Smooth muscle cell (in vitro differentiated cells): ENCODE measurements around the gene SH3BP2. TPM values are rescaled to one million over a fixed set of nuclear protein-coding genes. Genes with fewer than 3 reads are reported as not detected.

Experiments
- DNase-seq: peaks from one replicate; lab custom pipeline; 2025; ENCODE audit not compliant: unreplicated experiment; lab: John Stamatoyannopoulos, UW
- H2AFZ ChIP-seq: fragments of 200-600 bp; sonication (generic); 2 replicates; pipeline ENCODE4 v1.6.0; 2016; ENCODE audit warnings: antibody characterized with exemption, low read depth, mild to moderate bottlenecking
- H3F3A ChIP-seq: fragments of 200-600 bp; sonication (generic); 2 replicates; pipeline ENCODE4 v1.6.0; 2017; ENCODE audit warnings: antibody characterized with exemption, low read depth
- H3K27ac ChIP-seq: fragments of 200-600 bp; sonication (generic); 2 replicates; pipeline ENCODE4 v1.5.1; 2016; ENCODE audit warnings: low read depth, mild to moderate bottlenecking
- H3K27me3 ChIP-seq: fragments of 200-600 bp; sonication (generic); 2 replicates; pipeline ENCODE4 v1.6.1; 2016; ENCODE audit warnings: low read depth, mild to moderate bottlenecking
- H3K36me3 ChIP-seq: fragments of 200-600 bp; sonication (generic); 2 replicates; pipeline ENCODE4 v1.5.1; 2016; ENCODE audit warnings: low read depth
- H3K4me1 ChIP-seq: fragments of 200-600 bp; sonication (generic); 2 replicates; pipeline ENCODE4 v1.5.1; 2016; ENCODE audit warnings: low read depth
- H3K4me2 ChIP-seq: fragments of 200-600 bp; sonication (generic); 2 replicates; pipeline ENCODE4 v1.6.0; 2016; ENCODE audit warnings: mild to moderate bottlenecking
- H3K4me3 ChIP-seq: fragments of 200-600 bp; sonication (generic); 2 replicates; pipeline ENCODE4 v1.5.1; 2016; ENCODE audit warnings: mild to moderate bottlenecking
- H3K79me2 ChIP-seq: fragments of 200-600 bp; sonication (generic); 2 replicates; pipeline ENCODE4 v1.6.0; 2016; ENCODE audit warnings: low read depth, mild to moderate bottlenecking
- H3K9ac ChIP-seq: fragments of 200-600 bp; sonication (generic); 2 replicates; pipeline ENCODE4 v1.6.0; 2016; ENCODE audit warnings: low read depth
- H3K9me3 ChIP-seq: fragments of 200-600 bp; sonication (generic); replicated peaks from 2 replicates; pipeline ENCODE4 v1.5.1; 2016; ENCODE audit warnings: low read depth
- H4K20me1 ChIP-seq: fragments of 200-600 bp; sonication (generic); 2 replicates; pipeline ENCODE4 v1.6.0; 2016; ENCODE audit warnings: low read depth
- CTCF ChIP-seq: fragments of 200-600 bp; sonication (generic); IDR thresholded peaks from 2 replicates; pipeline ENCODE4 v1.5.1; 2017; ENCODE audit warnings: borderline replicate concordance, mild to moderate bottlenecking, antibody characterized with exemption; ENCODE audit not compliant: insufficient read depth, poor library complexity, severe bottlenecking
- WGBS: methylation state at CpG from one replicate; pipeline ENCODE4 v1.1.7; 2016; ENCODE audit warnings: low lambda C conversion rate; 5-methylcytosine and 5-hydroxymethylcytosine counted together
- polyA plus RNA-seq: library from polyadenylated mRNA; unstranded; fragments of >200 nt; fragmentation: Nextera tagmentation; extraction: Ambion mirVana; gene quantifications from 2 replicates; pipeline ENCODE4 v1.2.1, GENCODE V29; 2016
- total RNA-seq: library from RNA; depleted of rRNA; stranded (reverse); fragments of >200 nt; gene quantifications from 2 replicates; pipeline ENCODE4 v1.2.3, GENCODE V29; 2014

Gene SH3BP2
- total and polyA plus RNA-seq, 2 experiments from 2014 or later: 17.3 to 19.3 TPM

DNA sequence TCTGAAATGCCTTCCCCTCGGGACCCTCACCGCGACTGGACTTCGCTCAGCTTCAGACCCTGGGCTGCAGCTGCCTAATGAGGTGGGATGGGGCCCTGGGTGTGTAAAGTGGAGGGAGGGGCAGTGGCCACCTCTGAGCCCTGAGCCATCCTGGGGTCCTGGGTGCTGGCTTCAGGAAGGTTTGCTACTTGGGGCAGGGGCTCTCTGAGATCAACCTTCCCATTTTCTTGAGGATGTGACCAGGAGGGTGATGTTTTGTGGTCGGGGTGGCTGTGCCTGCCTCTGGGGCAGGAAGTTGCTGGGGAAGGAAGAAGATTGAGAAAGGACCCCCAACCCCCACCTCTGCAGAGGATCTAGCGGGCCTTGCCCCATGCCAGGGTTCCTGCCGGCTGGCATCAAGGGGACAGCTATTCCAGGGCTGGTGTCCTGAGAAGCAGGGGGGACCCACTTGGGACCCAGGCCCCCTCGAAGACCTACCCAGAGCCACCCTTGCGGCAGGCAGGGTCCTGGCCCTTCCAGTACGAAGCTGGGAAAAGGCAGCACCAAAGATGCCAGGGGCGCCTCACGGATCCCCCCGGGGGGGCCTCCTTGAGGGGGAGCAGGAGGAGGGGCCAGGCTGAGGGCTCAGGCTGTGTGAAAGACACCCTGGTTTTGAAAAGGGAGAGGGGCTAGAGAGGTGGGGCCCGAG, 6.5 kb downstream of the SH3BP2 start:
- Histone ChIP-seq H3K4me1 (peaks cover 26% of the 10 kb centered on the region), H3K27me3 (no peaks in the 10 kb centered on the region), H2AFZ (no peak overlapping the region), H3K9me3 (no peaks in the 10 kb centered on the region), H3K27ac (peak overlapping the region; percentile 75), H3K9ac (no peak overlapping the region), H3K79me2 (peaks cover 74% of the 10 kb centered on the region), H3K4me2 (peak overlapping the region; percentile 70), H3K4me3 (no peak overlapping the region), H3F3A (no peaks in the 10 kb centered on the region), H4K20me1 (peaks cover 52% of the 10 kb centered on the region), H3K36me3 (no peaks in the 10 kb centered on the region)
- WGBS: 93% methylated on average over 14 of the region's 14 CpGs
- DNase-seq: no peak
- no peak for TF ChIP-seq CTCF

DNA sequence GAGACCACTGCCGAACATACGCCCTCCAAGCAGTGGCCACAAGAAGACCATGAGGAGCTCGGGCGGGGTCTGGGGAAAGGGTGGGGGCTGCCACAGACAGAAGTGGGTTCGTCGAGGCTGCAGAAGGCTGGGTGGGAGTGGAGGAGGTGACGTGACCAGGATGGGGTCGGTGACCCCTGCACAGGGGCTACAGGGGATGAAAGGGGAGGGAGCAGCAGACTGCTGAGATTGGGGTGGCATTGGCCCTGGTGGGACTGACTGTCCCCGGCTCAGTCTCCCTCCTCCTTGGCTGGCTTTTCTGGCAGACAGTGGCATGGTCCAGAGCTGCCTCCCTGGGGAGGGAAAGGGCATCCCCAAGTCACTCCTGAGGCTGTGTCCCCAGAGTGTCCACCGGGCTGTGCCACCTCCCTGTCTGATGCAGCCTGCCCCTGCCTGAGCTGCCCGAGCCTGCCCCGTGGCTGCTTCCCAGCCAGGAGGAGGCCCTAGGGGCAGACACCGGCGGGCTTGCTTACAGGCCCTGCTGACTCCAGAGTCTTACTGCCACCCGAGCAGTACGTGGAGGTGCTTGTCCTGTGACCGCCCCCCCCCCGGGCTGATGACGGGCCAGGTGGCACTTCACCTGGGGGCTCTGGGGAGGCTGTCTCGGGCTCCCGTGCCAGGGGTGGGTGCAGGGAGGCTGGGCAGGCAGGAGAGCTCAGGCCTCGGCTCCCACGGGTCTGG, 7.2 kb downstream of the SH3BP2 start:
- Histone ChIP-seq H3K27ac (peak overlapping the region; percentile 75), H3K9ac (no peak overlapping the region), H3K27me3 (no peaks in the 10 kb centered on the region), H2AFZ (no peak overlapping the region), H3K4me1 (peaks cover 20% of the 10 kb centered on the region), H3K9me3 (no peaks in the 10 kb centered on the region), H3K4me3 (no peak overlapping the region), H4K20me1 (peaks cover 60% of the 10 kb centered on the region), H3K79me2 (peaks cover 77% of the 10 kb centered on the region), H3F3A (no peaks in the 10 kb centered on the region), H3K4me2 (peak overlapping the region; percentile 70), H3K36me3 (no peaks in the 10 kb centered on the region)
- 75% methylated on average over 23 of the region's 23 CpGs for WGBS
- no peak for TF ChIP-seq CTCF
- DNase-seq: no peak

GRCh38 chr4:2800691-2801596, 8.1 kb downstream of the SH3BP2 start:
- 26% methylated on average over 25 of the region's 29 CpGs for WGBS
- Histone ChIP-seq H3K27me3 (no peaks in the 10 kb centered on the region), H3K27ac (peak overlapping the region; percentile 75), H3K4me1 (peaks cover 20% of the 10 kb centered on the region), H3K79me2 (peaks cover 77% of the 10 kb centered on the region), H2AFZ (no peak overlapping the region), H3K4me2 (peak overlapping the region; percentile 70), H3K9ac (no peak overlapping the region), H4K20me1 (peaks cover 68% of the 10 kb centered on the region), H3K4me3 (peak overlapping the region; percentile 16), H3K9me3 (no peaks in the 10 kb centered on the region), H3K36me3 (no peaks in the 10 kb centered on the region), H3F3A (no peaks in the 10 kb centered on the region)
- peak; percentile 63 for DNase-seq
- no peak for TF ChIP-seq CTCF
